Measurements from ENCODE around the gene NBEAL1. TPM values are rescaled to one million over a fixed set of nuclear protein-coding genes. Genes with fewer than 3 reads are reported as not detected.
"Not testable (repeated sequence)": the region's sequence is repeated elsewhere in the genome, so short reads cannot be mapped to it uniquely, and the experiment has no call there.

Gene NBEAL1
- polyA plus RNA-seq, 1 donor (not counting 4 experiments of a cell fraction or from before 2014, with no cell fraction given), result 14.7 TPM

DNA sequence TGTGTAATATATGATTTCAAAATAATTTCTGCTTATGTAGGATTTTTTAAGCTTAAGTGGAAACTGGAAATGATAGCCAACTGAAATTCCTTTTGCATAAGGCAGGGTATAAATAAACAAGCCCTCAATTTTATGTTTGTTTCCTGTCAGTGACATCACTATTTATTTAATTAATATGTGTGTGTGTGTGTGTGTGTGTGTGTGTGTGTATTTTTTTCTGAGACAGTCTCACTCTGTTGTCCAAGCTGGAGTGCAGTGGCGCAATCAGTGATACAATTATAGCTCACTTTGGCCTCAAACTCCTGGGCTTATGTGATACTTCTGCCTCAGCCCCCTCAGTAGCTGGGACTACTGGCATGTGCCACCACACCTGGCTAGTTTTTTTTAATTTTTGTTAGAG, 194.9 kb downstream of the NBEAL1 start:
- Histone ChIP-seq H3K4me1 (ENCODE audit: control insufficient read depth, extremely low read depth, insufficient read depth, low read length) (no peaks in the 10 kb centered on the region), H2AFZ (ENCODE audit: control insufficient read depth, low read length) (no peak overlapping the region), H3K9ac (ENCODE audit: control insufficient read depth, extremely low read depth, insufficient read depth, low read length) (no peak overlapping the region), H3K36me3 (ENCODE audit: control insufficient read depth in 2 of 2, extremely low read depth in 1 of 2, insufficient read depth in 2 of 2, low read length in 2 of 2) (peaks cover 0 to 9% of the 10 kb centered on the region in 2 experiments), H3K9me1 (ENCODE audit: control insufficient read depth, extremely low read depth, insufficient read depth, low read length) (no peaks in the 10 kb centered on the region), H3K79me2 (ENCODE audit: control insufficient read depth, insufficient read depth, low read length) (no peaks in the 10 kb centered on the region), H4K20me1 (ENCODE audit: control insufficient read depth, extremely low read depth, insufficient read depth, low read length) (no peaks in the 10 kb centered on the region), H3K27me3 (ENCODE audit: control insufficient read depth, extremely low read depth, insufficient read depth, low read length) (no peaks in the 10 kb centered on the region), H3K27ac (ENCODE audit: control insufficient read depth, insufficient read depth, low read length) (no peak overlapping the region), H3K4me2 (ENCODE audit: control insufficient read depth, extremely low read depth, insufficient read depth, low read depth, low read length) (no peak overlapping the region), H3K9me3 (ENCODE audit: control insufficient read depth, low read depth, low read length) (no peaks in the 10 kb centered on the region), H3K4me3 (ENCODE audit: control insufficient read depth in 2 of 3, extremely low read depth in 1 of 3, insufficient read depth in 2 of 3, low read depth in 1 of 3, low read length in 3 of 3) (no peak overlapping the region)
- TF ChIP-seq, protein P1, sequence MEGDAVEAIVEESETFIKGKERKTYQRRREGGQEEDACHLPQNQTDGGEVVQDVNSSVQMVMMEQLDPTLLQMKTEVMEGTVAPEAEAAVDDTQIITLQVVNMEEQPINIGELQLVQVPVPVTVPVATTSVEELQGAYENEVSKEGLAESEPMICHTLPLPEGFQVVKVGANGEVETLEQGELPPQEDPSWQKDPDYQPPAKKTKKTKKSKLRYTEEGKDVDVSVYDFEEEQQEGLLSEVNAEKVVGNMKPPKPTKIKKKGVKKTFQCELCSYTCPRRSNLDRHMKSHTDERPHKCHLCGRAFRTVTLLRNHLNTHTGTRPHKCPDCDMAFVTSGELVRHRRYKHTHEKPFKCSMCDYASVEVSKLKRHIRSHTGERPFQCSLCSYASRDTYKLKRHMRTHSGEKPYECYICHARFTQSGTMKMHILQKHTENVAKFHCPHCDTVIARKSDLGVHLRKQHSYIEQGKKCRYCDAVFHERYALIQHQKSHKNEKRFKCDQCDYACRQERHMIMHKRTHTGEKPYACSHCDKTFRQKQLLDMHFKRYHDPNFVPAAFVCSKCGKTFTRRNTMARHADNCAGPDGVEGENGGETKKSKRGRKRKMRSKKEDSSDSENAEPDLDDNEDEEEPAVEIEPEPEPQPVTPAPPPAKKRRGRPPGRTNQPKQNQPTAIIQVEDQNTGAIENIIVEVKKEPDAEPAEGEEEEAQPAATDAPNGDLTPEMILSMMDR (optimal IDR thresholded peaks at IDR 0.05 in 1 of 3, IDR thresholded peaks at IDR 0.05 in 1 of 3, conservative IDR thresholded peaks at IDR 0.05 in 1 of 3; ENCODE audit: extremely low read depth in 1 of 3, insufficient read depth in 2 of 3, low read length in 3 of 3), result no peak
- no peak for TF ChIP-seq EZH2 (IDR thresholded peaks at IDR 0.05; ENCODE audit: low read length)
- DNase-seq (ENCODE audit: low read depth, low spot score), result no peak
- no peak for FAIRE-seq
- dilution Hi-C loops (cut with MboI; ENCODE audit: extremely low pct_ligation_motif_present, low sequenced_read_pairs), result no loop called here

DNA sequence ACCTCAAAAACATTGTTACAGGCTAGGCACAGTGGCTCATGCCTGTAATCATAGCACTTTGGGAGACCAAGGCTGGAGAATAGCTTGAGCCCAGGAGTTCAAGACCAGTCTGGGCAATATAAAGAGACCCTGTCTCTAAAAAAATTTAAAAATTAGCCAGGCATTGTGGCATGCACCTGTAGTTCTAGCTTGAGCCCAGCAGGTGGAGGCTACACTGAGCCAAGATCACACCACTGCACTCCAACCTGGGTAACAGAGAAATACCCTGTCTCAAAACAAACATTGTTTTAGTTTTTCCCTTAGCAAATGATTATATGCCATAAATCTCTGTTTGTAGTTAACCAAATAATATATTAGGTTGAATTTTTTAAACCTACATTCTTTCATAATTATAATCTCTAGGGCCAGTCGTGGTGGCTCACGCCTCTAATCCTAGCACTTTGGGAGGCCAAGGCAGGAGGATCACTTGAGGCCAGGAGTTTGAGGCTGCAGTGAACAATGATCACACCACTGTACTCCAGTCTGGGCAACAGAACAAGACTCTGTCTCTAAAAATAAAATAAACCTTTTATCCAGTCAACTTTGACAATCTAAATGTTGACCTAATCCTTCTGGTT, 210.9 kb downstream of the NBEAL1 start:
- Histone ChIP-seq H2AFZ (ENCODE audit: control insufficient read depth, low read length) (no peak overlapping the region), H3K27me3 (ENCODE audit: control insufficient read depth, extremely low read depth, insufficient read depth, low read length) (no peaks in the 10 kb centered on the region), H4K20me1 (ENCODE audit: control insufficient read depth, extremely low read depth, insufficient read depth, low read length) (no peaks in the 10 kb centered on the region), H3K4me1 (ENCODE audit: control insufficient read depth, extremely low read depth, insufficient read depth, low read length) (no peaks in the 10 kb centered on the region), H3K27ac (ENCODE audit: control insufficient read depth, insufficient read depth, low read length) (no peak overlapping the region), H3K9me3 (ENCODE audit: control insufficient read depth, low read depth, low read length) (no peaks in the 10 kb centered on the region), H3K4me3 (ENCODE audit: control insufficient read depth in 2 of 3, extremely low read depth in 1 of 3, insufficient read depth in 2 of 3, low read depth in 1 of 3, low read length in 3 of 3) (no peak overlapping the region), H3K9me1 (ENCODE audit: control insufficient read depth, extremely low read depth, insufficient read depth, low read length) (no peaks in the 10 kb centered on the region), H3K9ac (ENCODE audit: control insufficient read depth, extremely low read depth, insufficient read depth, low read length) (no peak overlapping the region), H3K79me2 (ENCODE audit: control insufficient read depth, insufficient read depth, low read length) (no peaks in the 10 kb centered on the region), H3K4me2 (ENCODE audit: control insufficient read depth, extremely low read depth, insufficient read depth, low read depth, low read length) (no peak overlapping the region), H3K36me3 (ENCODE audit: control insufficient read depth in 2 of 2, extremely low read depth in 1 of 2, insufficient read depth in 2 of 2, low read length in 2 of 2) (peaks cover 0 to 3% of the 10 kb centered on the region in 2 experiments)
- DNase-seq (ENCODE audit: low read depth, low spot score) (no peak), FAIRE-seq (peak; percentile 79)
- dilution Hi-C loops (cut with MboI; ENCODE audit: extremely low pct_ligation_motif_present, low sequenced_read_pairs), result no loop called here
- TF ChIP-seq, protein P1 (optimal IDR thresholded peaks at IDR 0.05 in 1 of 3, IDR thresholded peaks at IDR 0.05 in 1 of 3, conservative IDR thresholded peaks at IDR 0.05 in 1 of 3; ENCODE audit: extremely low read depth in 1 of 3, insufficient read depth in 2 of 3, low read length in 3 of 3), result peak; percentile 56 to 79 (median 62)
- no peak for TF ChIP-seq EZH2 (IDR thresholded peaks at IDR 0.05; ENCODE audit: low read length)

DNA sequence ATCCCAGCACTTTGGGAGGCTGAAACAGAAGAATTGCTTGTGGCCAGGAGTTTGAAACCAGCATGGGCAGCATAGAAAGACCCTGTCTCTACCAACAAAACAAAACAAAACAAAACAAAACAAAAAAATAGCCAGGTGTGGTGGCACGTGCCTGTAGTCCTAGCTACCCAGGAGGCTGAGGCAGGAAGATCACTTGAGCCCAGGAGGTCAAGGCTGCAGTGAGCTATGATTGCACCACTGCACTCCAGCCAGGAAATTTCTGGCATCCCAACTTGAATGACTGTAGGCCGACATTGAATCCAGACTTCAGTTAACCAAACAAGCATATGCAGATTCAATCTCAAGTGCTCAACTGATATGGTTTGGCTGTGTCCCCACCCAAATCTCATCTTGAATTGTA, 215.0 kb downstream of the NBEAL1 start:
- H3K27ac ChIP-seq (ENCODE audit: control insufficient read depth, insufficient read depth, low read length); H3K27me3 ChIP-seq (ENCODE audit: control insufficient read depth, extremely low read depth, insufficient read depth, low read length); dilution Hi-C loops (cut with MboI; ENCODE audit: extremely low pct_ligation_motif_present, low sequenced_read_pairs); FAIRE-seq; H3K4me2 ChIP-seq (ENCODE audit: control insufficient read depth, extremely low read depth, insufficient read depth, low read depth, low read length); H3K9me3 ChIP-seq (ENCODE audit: control insufficient read depth, low read depth, low read length); H3K36me3 ChIP-seq (ENCODE audit: control insufficient read depth in 2 of 2, extremely low read depth in 1 of 2, insufficient read depth in 2 of 2, low read length in 2 of 2); DNase-seq (ENCODE audit: low read depth, low spot score); H3K4me1 ChIP-seq (ENCODE audit: control insufficient read depth, extremely low read depth, insufficient read depth, low read length); H3K4me3 ChIP-seq (ENCODE audit: control insufficient read depth in 2 of 3, extremely low read depth in 1 of 3, insufficient read depth in 2 of 3, low read depth in 1 of 3, low read length in 3 of 3); H3K79me2 ChIP-seq (ENCODE audit: control insufficient read depth, insufficient read depth, low read length); H3K9me1 ChIP-seq (ENCODE audit: control insufficient read depth, extremely low read depth, insufficient read depth, low read length); H4K20me1 ChIP-seq (ENCODE audit: control insufficient read depth, extremely low read depth, insufficient read depth, low read length); H3K9ac ChIP-seq (ENCODE audit: control insufficient read depth, extremely low read depth, insufficient read depth, low read length); H2AFZ ChIP-seq (ENCODE audit: control insufficient read depth, low read length): not testable (repeated sequence)
